CD4-positive, alpha-beta T cell treated with Interleukin-4 for 1 hour (primary cell): Measurements from ENCODE around the gene MOB4.
"Not testable (repeated sequence)": the region's sequence is repeated elsewhere in the genome, so short reads cannot be mapped to it uniquely, and the experiment has no call there.

Source experiments
- DNase-seq, 2 donors: peaks; one replicate each; pipeline ENCODE4 v3.0.0-alpha.2; 2020 to 2022

Gene MOB4

DNA sequence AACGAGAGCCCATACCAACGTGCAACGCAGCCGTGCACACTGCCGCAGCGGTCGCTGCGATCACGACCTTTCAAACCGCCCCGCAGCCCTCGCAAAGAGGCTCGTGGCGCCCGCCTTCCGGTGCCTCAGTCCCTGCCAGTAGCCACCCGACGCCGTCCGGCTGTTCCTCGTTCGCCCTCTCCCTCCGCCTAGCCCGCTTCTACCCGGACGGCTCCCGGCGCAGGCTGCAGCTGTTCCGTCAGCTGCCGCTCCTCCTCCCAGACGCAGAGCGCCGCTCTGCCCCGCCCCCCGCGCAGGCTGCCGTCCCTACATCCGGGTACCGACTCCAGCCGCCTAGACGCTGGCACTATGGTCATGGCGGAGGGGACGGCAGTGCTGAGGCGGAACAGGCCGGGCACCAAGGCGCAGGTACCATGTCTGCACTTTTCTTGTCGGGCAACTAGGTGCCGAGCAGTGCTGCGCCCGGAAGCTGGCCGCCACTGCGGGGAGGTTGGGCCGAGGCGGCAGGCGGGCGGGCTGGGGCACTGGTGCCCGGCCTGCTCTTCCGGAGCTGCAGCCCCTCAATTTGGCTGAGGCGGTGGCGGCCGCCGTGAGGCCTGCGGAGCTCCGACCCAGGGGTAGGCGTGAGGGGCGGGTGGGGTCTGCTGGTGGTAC lies at the start of gene MOB4:
Gene MOB4, plus strand, starts transcription at position 328 of the 654 bp plus-strand sequence. Its CDS starts 21 bp downstream, at position 349.
- DNase-seq = peak; percentile 94 to 95

DNA sequence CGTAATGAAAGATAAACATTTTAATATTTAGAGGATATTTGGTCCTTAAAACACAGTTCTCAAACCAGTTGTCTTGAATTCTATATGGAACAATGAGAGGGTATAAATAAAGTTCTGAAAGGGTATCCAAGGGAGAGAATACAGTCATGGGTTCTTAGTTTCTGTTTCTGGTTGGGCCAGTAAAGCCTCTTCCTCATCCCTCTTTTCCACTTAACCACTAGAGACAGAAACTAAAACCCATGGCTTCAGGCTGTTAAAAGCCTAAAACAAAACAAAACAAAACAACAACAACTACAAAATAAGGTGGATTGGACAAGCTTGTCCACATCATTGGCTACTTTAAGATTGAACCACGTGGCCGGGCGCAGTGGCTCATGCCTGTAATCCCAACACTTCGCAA lies 43.7 kb upstream of the MOB4 start:
- DNase-seq = no peak

DNA sequence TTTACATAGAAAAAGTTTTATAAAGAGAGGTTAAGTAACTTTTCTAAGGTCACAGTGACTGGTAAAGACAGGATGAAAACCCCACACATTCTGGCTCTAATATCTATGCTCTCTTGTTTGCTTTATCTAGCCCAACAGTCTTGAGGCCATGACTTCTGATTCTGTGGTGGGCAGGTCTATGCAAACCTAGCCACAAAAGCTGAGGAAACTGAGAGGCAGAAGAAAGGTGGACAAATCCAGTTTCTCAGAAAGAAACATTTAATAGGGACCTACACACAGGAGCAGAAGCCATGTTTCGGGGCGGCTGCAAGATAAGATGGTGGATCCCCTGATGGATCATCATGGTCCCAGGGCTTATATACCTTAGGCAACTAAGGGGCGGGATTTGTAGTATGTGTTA lies 38.1 kb upstream of the MOB4 start:
- no peak for DNase-seq

- no peak for DNase-seq
These were observed 35.5 kb upstream of the MOB4 start for GRCh38 chr2:197480165-197481036.

DNA sequence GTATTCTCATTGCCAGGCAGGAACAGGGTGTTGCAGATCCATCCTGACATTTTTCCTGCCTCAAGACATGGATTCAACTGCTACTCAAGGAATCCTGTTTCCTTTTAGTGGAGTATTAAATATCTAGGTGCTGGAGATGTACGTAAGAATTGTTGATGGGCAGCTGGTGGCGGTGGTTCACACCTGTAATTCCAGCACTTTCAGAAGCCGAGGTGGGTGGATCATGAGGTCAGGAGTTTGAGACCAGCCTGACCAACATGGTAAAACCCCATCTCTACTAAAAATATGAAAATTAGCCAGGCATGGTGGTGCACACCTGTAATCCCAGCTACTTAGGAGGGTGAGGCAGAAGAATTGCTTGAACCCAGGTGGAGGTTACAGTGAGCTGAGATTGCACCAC lies 31.6 kb upstream of the MOB4 start:
- DNase-seq = not testable (repeated sequence)

GRCh38 chr2:197486175-197486574 lies 29.7 kb upstream of the MOB4 start:
- DNase-seq = no peak

DNA sequence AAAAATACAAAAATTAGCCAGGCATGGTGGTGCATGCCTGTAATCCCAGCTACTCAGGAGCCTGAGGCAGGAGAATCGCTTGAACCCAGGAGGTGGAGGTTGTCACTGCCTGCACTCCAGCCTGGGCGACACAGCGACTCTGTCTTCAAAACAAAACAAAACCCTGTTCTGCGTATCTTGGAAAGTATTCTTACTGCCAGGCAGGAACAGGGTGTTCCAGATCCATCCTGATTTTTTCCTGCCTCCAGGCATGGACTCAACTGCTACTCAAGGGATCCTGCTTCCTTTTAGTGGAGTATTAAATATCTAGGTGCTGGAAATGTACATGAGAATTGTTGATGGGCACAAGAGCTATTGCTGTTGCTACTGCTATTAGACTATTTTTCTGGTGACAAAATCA lies 28.5 kb upstream of the MOB4 start:
- no peak for DNase-seq

- DNase-seq = no peak
These were observed 20.3 kb upstream of the MOB4 start for GRCh38 chr2:197495433-197496134.

DNA sequence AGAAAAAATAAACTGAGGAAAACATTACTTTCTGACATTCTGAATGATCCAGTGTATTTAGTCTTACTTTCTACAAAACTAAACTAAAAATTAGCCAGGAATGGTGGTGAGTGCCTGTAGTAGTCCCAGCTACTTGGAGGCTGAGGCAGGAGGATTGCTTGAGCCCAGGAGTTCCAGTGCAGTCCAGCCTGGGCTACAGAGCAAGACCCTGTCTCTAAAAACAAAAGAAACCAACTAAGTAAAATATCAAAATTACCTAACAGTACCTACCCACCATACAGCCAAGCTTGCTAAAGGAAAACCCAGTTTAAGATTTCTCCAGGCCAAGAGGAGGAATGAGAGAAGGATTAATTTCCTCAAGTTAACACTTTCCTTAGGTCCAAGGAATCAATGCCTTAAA lies 19.2 kb upstream of the MOB4 start:
- DNase-seq = no peak

DNA sequence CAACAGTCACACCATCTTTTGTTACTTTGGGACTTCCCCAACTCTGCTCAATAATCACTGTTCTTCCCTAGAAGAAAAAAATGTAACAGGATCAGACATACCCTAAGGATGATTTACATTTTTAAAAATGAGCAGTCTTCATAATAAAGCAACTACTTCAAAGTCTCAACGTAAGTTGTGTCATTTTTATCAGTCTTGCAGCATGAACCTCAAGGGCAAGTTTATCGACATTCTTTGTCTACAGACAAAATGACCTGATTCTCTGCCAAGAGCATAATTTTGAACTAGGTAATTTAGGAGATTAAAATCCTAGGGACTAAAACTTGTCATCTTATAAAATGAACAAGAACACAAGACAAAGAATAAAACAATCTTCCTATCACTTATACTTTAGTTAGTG lies 18.5 kb upstream of the MOB4 start:
- DNase-seq = no peak

DNA sequence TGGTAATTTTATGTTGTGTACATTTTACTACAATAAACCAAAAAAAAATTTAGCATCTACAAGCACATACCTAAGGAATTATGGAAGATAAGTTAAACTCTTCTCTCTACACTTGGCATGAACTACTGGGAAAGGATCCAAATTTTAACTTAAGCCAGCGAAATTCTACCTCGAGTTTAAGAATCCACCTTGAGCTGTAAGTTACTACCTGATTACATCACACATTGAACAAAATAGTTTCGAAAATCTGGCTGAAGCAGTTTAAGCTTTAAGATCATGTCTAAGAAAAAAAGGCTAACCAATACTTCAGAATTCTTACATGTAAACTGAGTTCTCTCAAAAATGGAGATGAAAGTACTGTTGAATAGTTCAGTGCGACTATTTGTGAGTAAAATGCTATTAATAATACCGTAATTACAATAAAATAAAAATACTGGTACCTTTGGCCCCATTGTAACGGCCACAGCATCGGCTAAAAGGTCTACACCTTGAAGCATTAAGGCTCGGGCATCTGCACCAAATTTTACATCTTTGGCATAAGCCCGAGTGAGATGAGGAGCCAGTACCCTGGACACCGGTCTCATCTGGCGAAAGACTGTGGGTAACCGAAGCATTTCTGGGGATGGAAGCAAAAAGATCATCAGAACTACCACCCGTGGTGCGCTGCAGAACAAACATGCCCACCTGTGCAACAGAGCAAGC lies 17.5 kb upstream of the MOB4 start:
- no peak for DNase-seq

DNA sequence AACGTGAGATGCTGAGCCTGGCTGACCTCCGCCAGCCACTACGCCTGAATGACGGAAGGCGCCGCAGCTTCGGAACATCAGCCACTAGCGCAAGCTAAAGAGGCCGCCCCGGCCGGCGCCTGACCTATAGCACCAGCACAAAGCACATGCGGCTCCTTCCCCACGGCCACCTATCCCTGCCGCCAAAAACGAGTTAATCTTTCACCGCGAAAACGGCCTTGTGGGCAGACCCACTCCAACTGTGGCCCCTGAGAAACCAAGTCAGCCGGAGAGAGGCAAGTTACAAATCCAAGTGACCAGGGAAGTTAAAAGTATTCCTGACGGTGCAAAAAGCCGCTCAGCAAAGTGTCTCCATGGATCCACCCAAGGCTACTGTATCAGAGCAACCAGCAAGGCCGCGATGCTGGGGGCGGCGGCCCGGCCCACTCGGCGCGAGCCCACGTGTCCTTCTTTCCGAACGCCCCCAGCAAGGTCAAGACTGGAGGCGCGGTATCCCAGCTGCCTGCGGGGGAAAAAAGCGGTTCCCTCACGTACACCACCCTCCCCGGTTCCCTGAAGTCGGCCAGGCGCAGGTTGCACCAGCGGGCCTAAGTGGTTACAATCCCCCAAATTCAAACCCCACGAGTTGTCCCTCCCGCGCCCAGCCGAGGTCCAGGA lies 16.8 kb upstream of the MOB4 start:
- DNase-seq = peak; percentile 48 to 50

- peak; percentile 99 for DNase-seq
These were observed 16.0 kb upstream of the MOB4 start, which contains the start of the genes HSPD1 and HSPE1 for GRCh38 chr2:197499594-197500502. TSS of gene HSPD1 (minus strand) at chr2:197499840. CDS start at chr2:197498848, 992 bp downstream. TSS of gene HSPE1 (plus strand) at chr2:197500379. CDS start at chr2:197500437, 58 bp downstream.

DNA sequence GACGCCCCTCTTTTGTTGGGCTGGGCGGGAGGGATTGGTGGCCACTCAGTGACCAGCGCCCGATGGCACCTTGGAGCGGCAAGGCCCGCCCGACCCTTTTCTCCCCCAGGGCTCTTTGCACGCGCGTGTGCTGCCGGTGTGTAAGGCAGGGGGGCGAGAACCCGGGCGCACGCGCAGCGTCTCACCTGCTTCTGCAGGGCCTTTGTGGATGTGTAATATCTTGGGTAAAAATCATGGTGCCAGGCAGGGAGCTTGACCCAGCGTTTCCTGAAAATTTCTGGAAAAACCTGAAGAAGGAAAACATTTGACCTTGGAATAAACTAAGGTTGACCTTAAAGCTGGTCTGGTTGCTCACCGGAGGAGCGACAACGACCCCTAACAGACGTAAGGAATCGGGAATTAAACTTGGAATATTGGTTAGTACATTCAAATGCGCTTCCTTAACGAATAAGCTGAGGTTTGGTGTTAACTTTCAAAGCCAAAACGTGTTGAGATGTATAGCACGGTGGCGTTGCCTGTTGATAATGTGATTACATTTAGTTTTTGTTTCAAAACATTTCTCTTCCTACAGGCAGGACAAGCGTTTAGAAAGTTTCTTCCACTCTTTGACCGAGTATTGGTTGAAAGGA lies 15.2 kb upstream of the MOB4 start:
- no peak for DNase-seq

- no peak for DNase-seq
These were observed 13.7 kb upstream of the MOB4 start for GRCh38 chr2:197502201-197502600.

GRCh38 chr2:197502685-197503084 lies 13.2 kb upstream of the MOB4 start:
- no peak for DNase-seq

- no peak for DNase-seq
These were observed 11.9 kb upstream of the MOB4 start for GRCh38 chr2:197504000-197504399.

DNA sequence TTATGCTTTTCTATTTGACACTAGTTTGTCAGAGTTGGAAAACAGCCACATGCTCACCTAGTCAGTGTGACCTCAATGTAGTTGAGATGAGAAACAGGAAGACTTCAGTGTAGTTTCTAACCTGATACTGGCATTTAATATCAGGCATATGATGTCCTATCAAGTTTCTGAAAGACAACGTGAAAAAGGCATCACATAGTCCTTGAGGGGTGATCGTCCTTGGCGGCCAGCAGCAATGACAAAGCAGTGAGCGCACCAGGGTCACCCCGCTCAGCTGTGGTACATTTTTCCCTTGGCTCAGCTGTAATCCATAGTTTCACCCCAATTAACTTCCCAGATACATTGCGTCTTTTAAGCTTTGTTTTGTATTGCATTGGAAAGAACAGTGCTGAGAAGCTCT lies 11.4 kb upstream of the MOB4 start:
- DNase-seq = no peak

- DNase-seq = no peak
These were observed 9.2 kb upstream of the MOB4 start for GRCh38 chr2:197506658-197507057.

GRCh38 chr2:197513915-197514314 lies 2.0 kb upstream of the MOB4 start:
- no peak for DNase-seq

DNA sequence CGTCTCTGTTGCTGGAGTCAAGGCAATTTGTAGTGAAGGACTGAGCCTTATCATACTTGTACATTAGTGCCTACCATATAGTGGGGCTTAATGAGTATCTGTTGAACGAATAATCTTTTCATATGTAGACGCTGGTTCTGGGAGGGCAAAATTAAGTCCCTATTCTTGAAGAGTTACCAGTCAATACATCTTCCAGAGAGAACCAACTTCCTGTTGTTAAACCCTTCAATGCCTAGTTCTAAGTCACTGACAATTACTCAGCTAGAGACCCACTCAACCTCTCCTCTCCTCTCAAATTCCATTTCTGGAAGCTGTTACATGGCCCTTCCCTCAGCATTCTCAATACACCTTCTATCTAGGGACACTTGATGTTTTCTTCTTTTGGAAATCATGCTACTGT lies 1.1 kb upstream of the MOB4 start:
- DNase-seq = peak in 1 of 2 donors; percentile 29
